Astrocyte (in vitro differentiated cells and primary cell): ENCODE measurements around the gene VRTN. TPM values are rescaled to one million over a fixed set of nuclear protein-coding genes. Genes with fewer than 3 reads are reported as not detected.
A peak's percentile ranks its signal among the peaks of the same experiment; 100 is the strongest.

Source experiments
- DNase-seq: peaks from one replicate; pipeline ENCODE4 v3.0.0-alpha.2; 2010; ENCODE audit warnings: low read depth
- FAIRE-seq: peaks from 2 replicates; lab custom pipeline; 2011; peaks lifted over from hg19 to GRCh38; lab: Jason Lieb, UNC
- H2AFZ ChIP-seq: 2 replicates; pipeline ENCODE4 v1.6.0; 2012; ENCODE audit warnings: low read depth, low read length, inconsistent platforms
- H3K27ac ChIP-seq: 2 replicates; pipeline ENCODE4 v1.5.1; 2011; ENCODE audit warnings: low read depth, low read length, inconsistent platforms
- H3K27me3 ChIP-seq: 2 replicates; pipeline ENCODE4 v1.6.0; 2011; ENCODE audit warnings: low read length, inconsistent platforms; ENCODE audit not compliant: insufficient read depth
- H3K36me3 ChIP-seq: 2 replicates; pipeline ENCODE4 v1.5.1; 2011; ENCODE audit warnings: low read length, inconsistent platforms; ENCODE audit not compliant: insufficient read depth
- H3K4me1 ChIP-seq: 2 replicates; pipeline ENCODE4 v1.5.1; 2011; ENCODE audit warnings: low read length, inconsistent platforms; ENCODE audit not compliant: insufficient read depth
- H3K4me2 ChIP-seq: 2 replicates; pipeline ENCODE4 v1.6.0; 2012; ENCODE audit warnings: low read length, inconsistent platforms
- H3K4me3 ChIP-seq: 2 replicates; pipeline ENCODE4 v1.5.1; 2011; ENCODE audit warnings: low read depth, mild to moderate bottlenecking, low read length, inconsistent platforms; ENCODE audit not compliant: insufficient read depth
- H3K79me2 ChIP-seq: 2 replicates; pipeline ENCODE4 v1.6.0; 2012; ENCODE audit warnings: mild to moderate bottlenecking, low read length, inconsistent platforms; ENCODE audit not compliant: insufficient read depth
- H3K9ac ChIP-seq: 2 replicates; pipeline ENCODE4 v1.6.0; 2012; ENCODE audit warnings: mild to moderate bottlenecking, low read length, inconsistent platforms
- H3K9me3 ChIP-seq: 2 replicates; pipeline ENCODE4 v1.5.1; 2012; ENCODE audit warnings: low read depth, mild to moderate bottlenecking, low read length, inconsistent platforms; ENCODE audit not compliant: insufficient read depth
- H4K20me1 ChIP-seq: 2 replicates; pipeline ENCODE4 v1.6.0; 2012; ENCODE audit warnings: low read length, inconsistent platforms; ENCODE audit not compliant: insufficient read depth
- H3K27ac Mint-ChIP-seq: one replicate; pipeline ENCODE4 v1.8.0; 2021; ENCODE audit warnings: mild to moderate bottlenecking, mixed read lengths; ENCODE audit not compliant: unreplicated experiment
- H3K27me3 Mint-ChIP-seq: one replicate; pipeline ENCODE4 v1.8.0; 2021; ENCODE audit warnings: low read depth, mixed read lengths; ENCODE audit not compliant: unreplicated experiment
- H3K36me3 Mint-ChIP-seq: one replicate; pipeline ENCODE4 v1.8.0; 2021; ENCODE audit warnings: low read depth, mixed read lengths; ENCODE audit not compliant: unreplicated experiment
- H3K4me1 Mint-ChIP-seq: one replicate; pipeline ENCODE4 v1.8.0; 2021; ENCODE audit warnings: low read depth, mixed read lengths; ENCODE audit not compliant: unreplicated experiment
- H3K4me3 Mint-ChIP-seq: one replicate; pipeline ENCODE4 v1.8.0; 2021; ENCODE audit warnings: mild to moderate bottlenecking, moderate library complexity, mixed read lengths; ENCODE audit not compliant: unreplicated experiment
- H3K9me3 Mint-ChIP-seq: one replicate; pipeline ENCODE4 v1.8.0; 2021; ENCODE audit warnings: mild to moderate bottlenecking, mixed read lengths; ENCODE audit not compliant: unreplicated experiment
- EZH2 ChIP-seq: IDR thresholded peaks from 2 replicates; pipeline ENCODE4 v1.6.1; 2012; ENCODE audit warnings: mild to moderate bottlenecking, low read length, inconsistent platforms; ENCODE audit not compliant: insufficient read depth
- total RNA-seq: library from RNA; stranded (reverse); gene quantifications from 2 replicates; pipeline ENCODE4 v1.2.1, GENCODE V29; 2021
- TF ChIP-seq, protein P1 (sequence below): IDR thresholded peaks from 2 replicates; pipeline ENCODE4 v1.5.1; 2011; ENCODE audit warnings: low read depth, mild to moderate bottlenecking, inconsistent platforms, low read length, moderate library complexity; ENCODE audit not compliant: insufficient read depth

Gene VRTN
- total RNA-seq, 1 donor from 2014 or later: 0.16 TPM

DNA sequence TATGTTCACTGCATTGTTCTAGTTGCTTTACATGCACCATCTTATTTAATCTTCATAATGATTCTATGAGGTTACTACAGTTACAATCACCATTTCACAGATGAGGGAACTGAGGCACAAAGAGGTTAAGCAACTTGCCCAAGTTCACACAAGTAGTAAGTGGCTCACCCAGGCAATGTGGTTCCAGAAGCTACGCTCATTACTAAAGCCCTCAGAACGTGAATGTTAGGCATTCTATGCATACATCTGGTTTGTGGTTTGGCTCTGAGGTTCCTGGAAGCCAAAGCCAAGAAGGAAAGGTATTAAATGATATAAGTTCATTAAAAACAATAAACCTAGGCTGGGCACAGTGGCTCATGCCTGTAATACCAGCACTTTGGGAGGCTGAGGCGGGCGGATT lies 14.4 kb upstream of the VRTN start:
- Histone ChIP-seq H3K9me3 (no peaks in the 10 kb centered on the region), H3K27me3 (peaks cover 23% of the 10 kb centered on the region), H2AFZ (no peak overlapping the region), H3K9ac (no peak overlapping the region), H3K4me3 (no peak overlapping the region), H3K4me2 (no peak overlapping the region), H3K79me2 (no peaks in the 10 kb centered on the region), H3K4me1 (no peaks in the 10 kb centered on the region), H4K20me1 (no peaks in the 10 kb centered on the region), H3K27ac (no peak overlapping the region), H3K36me3 (no peaks in the 10 kb centered on the region)
- H3K27ac Mint-ChIP-seq: no peak overlapping the region
- no peak overlapping the region for H3K4me3 Mint-ChIP-seq
- H3K4me1 Mint-ChIP-seq: peaks cover 6% of the 10 kb centered on the region
- FAIRE-seq (no peak), DNase-seq (peak; percentile 94)
- no peaks in the 10 kb centered on the region for H3K9me3 Mint-ChIP-seq
- H3K36me3 Mint-ChIP-seq: no peaks in the 10 kb centered on the region
- TF ChIP-seq, protein P1, sequence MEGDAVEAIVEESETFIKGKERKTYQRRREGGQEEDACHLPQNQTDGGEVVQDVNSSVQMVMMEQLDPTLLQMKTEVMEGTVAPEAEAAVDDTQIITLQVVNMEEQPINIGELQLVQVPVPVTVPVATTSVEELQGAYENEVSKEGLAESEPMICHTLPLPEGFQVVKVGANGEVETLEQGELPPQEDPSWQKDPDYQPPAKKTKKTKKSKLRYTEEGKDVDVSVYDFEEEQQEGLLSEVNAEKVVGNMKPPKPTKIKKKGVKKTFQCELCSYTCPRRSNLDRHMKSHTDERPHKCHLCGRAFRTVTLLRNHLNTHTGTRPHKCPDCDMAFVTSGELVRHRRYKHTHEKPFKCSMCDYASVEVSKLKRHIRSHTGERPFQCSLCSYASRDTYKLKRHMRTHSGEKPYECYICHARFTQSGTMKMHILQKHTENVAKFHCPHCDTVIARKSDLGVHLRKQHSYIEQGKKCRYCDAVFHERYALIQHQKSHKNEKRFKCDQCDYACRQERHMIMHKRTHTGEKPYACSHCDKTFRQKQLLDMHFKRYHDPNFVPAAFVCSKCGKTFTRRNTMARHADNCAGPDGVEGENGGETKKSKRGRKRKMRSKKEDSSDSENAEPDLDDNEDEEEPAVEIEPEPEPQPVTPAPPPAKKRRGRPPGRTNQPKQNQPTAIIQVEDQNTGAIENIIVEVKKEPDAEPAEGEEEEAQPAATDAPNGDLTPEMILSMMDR: no peak
- no peak for TF ChIP-seq EZH2
- peaks cover 10% of the 10 kb centered on the region for H3K27me3 Mint-ChIP-seq

DNA sequence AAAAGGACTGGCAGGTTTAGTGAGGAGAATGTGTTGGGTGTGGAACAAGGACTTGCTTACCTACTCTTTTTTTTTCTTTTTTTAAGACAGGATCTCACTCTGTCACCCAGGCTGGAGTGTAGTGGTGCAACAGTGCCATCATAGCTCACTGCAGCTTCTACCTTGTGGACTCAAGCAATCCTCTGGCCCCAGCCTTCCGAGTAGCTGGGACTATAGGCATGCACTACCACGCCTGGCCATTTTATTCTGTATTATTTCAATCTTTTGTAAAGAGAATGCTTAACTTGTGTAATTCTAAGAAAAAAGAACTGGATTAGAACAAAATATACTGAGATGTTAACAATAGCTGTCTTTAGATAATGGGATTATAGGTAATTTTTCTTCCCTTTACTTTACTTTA lies 1.9 kb upstream of the VRTN start:
- no peaks in the 10 kb centered on the region for H3K36me3 Mint-ChIP-seq
- Histone ChIP-seq H3K4me2 (no peak overlapping the region), H3K79me2 (no peaks in the 10 kb centered on the region), H3K36me3 (no peaks in the 10 kb centered on the region), H2AFZ (no peak overlapping the region), H3K9ac (no peak overlapping the region), H3K9me3 (no peaks in the 10 kb centered on the region), H3K27me3 (peaks cover 27% of the 10 kb centered on the region), H4K20me1 (no peaks in the 10 kb centered on the region), H3K4me1 (no peaks in the 10 kb centered on the region), H3K27ac (no peak overlapping the region), H3K4me3 (no peak overlapping the region)
- H3K9me3 Mint-ChIP-seq: no peaks in the 10 kb centered on the region
- H3K4me3 Mint-ChIP-seq: no peak overlapping the region
- TF ChIP-seq, protein P1: no peak
- TF ChIP-seq EZH2: no peak
- H3K27ac Mint-ChIP-seq: no peak overlapping the region
- DNase-seq (no peak), FAIRE-seq (no peak)
- H3K27me3 Mint-ChIP-seq: peaks cover 31% of the 10 kb centered on the region
- peaks cover 6% of the 10 kb centered on the region for H3K4me1 Mint-ChIP-seq

DNA sequence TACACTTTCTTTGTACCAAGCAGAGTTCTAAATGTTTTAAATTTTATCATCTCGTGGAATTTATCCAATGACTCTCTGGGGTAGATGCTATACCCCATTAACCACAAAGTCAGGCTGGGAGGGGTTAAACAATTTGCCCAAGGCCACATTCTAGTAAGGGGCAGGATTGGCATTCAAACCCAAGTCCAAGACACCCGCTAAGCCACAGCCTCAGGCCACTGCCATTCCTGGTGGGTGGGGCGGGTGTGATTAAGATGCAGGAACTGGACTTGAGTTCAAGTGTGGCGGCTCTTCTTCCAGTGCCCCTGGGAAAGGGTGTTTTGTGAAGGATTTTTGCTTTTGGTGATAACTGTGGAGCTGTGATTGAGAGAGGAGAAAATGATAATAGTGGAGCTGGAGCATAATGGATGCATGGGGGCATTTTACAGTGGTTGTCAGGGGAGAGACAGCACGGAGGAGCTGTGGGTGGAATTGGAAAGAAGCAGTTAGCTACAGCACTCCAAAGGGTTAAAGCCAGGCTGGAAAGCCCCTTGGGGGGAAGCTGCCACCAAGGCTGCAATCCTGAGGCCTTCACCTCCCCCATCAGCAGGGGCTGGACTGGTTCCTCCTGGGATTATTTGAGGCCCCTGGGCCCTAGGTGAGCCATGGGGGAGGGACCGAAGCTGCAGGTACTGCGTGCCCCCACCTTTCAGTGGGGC lies 1.0 kb upstream of the VRTN start:
- peaks cover 6% of the 10 kb centered on the region for H3K4me1 Mint-ChIP-seq
- peaks cover 31% of the 10 kb centered on the region for H3K27me3 Mint-ChIP-seq

More for the DNA sequence above, 1.0 kb upstream of the VRTN start:
- H2AFZ ChIP-seq: no peak overlapping the region
- H3K36me3 ChIP-seq: no peaks in the 10 kb centered on the region
- Mint-ChIP-seq H3K9me3 (no peaks in the 10 kb centered on the region), H3K4me3 (no peak overlapping the region), H3K36me3 (no peaks in the 10 kb centered on the region), H3K27ac (no peak overlapping the region)
- DNase-seq: no peak
- peaks cover 30% of the 10 kb centered on the region for H3K27me3 ChIP-seq
- no peaks in the 10 kb centered on the region for H4K20me1 ChIP-seq
- FAIRE-seq: no peak
- no peaks in the 10 kb centered on the region for H3K9me3 ChIP-seq
- TF ChIP-seq, protein P1: no peak
- no peak for TF ChIP-seq EZH2
- H3K79me2 ChIP-seq: no peaks in the 10 kb centered on the region
- no peak overlapping the region for H3K4me2 ChIP-seq
- no peak overlapping the region for H3K27ac ChIP-seq
- no peak overlapping the region for H3K9ac ChIP-seq
- no peak overlapping the region for H3K4me3 ChIP-seq
- H3K4me1 ChIP-seq: no peaks in the 10 kb centered on the region
